RWPE2 (cell line): Measurements from ENCODE around the gene SMIM7.

ENCODE experiments used
- ATAC-seq: fragments of 200-7000 bp; cut with Tn5 transposase; 3 replicates; pipeline ENCODE4 v1.9.1; 2021; ENCODE audit warnings: low read depth
- DNase-seq: peaks from one replicate; pipeline ENCODE4 v3.0.0-alpha.2; 2020; ENCODE audit warnings: low spot score
- H3K27ac ChIP-seq: fragments of 450-650 bp; 2 replicates; pipeline ENCODE4 v1.5.1; 2017; ENCODE audit warnings: mild to moderate bottlenecking; ENCODE audit not compliant: poor library complexity, severe bottlenecking
- H3K27me3 ChIP-seq: fragments of 250-450 bp; sonication (Bioruptor Pico); 2 replicates; pipeline ENCODE4 v1.5.1; 2021; ENCODE audit warnings: mild to moderate bottlenecking, moderate library complexity; ENCODE audit not compliant: insufficient read depth, poor library complexity, severe bottlenecking
- H3K36me3 ChIP-seq: fragments of 250-450 bp; sonication (Bioruptor Pico); 2 replicates; pipeline ENCODE4 v1.5.1; 2020; ENCODE audit warnings: low read depth, mild to moderate bottlenecking, moderate library complexity
- H3K4me1 ChIP-seq: fragments of 250-450 bp; sonication (Bioruptor Pico); 2 replicates; pipeline ENCODE4 v1.5.1; 2021; ENCODE audit warnings: mild to moderate bottlenecking, moderate library complexity; ENCODE audit not compliant: insufficient read depth, poor library complexity, severe bottlenecking
- H3K4me3 ChIP-seq: fragments of 250-450 bp; sonication (Bioruptor Pico); 2 replicates; pipeline ENCODE4 v1.5.1; 2021; ENCODE audit warnings: mild to moderate bottlenecking, moderate library complexity; ENCODE audit not compliant: severe bottlenecking
- H3K9me3 ChIP-seq: fragments of 250-450 bp; sonication (Bioruptor Pico); 2 replicates; pipeline ENCODE4 v1.5.1; 2021; ENCODE audit warnings: mild to moderate bottlenecking, moderate library complexity; ENCODE audit not compliant: severe bottlenecking
- TF ChIP-seq, protein P1 (sequence below): fragments of 450-650 bp; IDR thresholded peaks from one replicate; pipeline ENCODE4 v1.5.1; 2017; ENCODE audit warnings: mild to moderate bottlenecking, moderate library complexity; ENCODE audit not compliant: poor library complexity, severe bottlenecking

SMIM7 gene

DNA sequence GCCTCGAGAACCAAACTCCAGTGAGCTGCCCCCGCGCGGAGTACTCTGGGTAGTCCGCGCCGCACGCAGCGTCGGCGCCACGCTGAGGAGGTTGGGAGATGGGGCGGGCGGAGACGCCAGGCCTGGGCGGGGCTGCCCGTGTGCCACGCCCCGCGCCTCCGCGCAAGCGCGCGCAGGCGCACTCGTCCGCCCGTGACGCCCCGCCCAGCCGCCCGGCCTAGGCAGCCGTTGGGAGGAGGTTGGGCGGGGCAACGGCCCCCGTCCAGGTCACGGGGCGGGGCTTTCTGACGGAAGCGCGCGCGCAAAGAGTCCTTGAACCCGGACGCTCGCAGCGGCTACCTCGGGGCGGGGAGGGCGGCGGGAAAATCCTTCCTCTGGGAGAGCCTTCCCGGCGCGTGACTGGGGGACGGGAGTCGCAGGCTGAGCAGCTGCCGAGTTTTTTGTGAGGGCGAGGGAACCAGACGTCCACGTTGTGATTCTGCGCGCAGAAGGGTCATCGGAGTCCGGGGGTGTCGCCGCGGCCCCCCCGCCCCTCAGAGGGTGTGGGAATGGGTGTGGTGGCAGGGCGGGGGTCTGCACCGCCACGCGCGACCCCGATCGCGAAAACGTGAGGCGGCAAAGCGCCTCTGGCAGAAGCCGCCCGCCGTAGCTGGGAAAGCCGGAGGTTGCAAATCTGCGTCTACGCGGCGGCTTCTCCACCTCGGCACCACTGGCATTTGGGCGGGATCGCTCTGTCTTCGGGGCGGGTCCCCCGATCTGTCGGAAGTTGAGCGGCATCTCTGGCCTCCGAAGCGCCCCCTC lies 31.6 kb downstream of the SMIM7 start, which contains the start of gene MED26:
TSS of gene MED26 (minus strand) at position 22 of the 801 bp plus-strand sequence. CDS start 261 bp downstream, outside the sequence.
- TF ChIP-seq, protein P1, sequence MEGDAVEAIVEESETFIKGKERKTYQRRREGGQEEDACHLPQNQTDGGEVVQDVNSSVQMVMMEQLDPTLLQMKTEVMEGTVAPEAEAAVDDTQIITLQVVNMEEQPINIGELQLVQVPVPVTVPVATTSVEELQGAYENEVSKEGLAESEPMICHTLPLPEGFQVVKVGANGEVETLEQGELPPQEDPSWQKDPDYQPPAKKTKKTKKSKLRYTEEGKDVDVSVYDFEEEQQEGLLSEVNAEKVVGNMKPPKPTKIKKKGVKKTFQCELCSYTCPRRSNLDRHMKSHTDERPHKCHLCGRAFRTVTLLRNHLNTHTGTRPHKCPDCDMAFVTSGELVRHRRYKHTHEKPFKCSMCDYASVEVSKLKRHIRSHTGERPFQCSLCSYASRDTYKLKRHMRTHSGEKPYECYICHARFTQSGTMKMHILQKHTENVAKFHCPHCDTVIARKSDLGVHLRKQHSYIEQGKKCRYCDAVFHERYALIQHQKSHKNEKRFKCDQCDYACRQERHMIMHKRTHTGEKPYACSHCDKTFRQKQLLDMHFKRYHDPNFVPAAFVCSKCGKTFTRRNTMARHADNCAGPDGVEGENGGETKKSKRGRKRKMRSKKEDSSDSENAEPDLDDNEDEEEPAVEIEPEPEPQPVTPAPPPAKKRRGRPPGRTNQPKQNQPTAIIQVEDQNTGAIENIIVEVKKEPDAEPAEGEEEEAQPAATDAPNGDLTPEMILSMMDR: no peak
- Histone ChIP-seq H3K27me3 (no peaks in the 10 kb centered on the region), H3K4me3 (peak within 1 kb of the TSS; percentile 73), H3K9me3 (no peaks in the 10 kb centered on the region), H3K4me1 (no peaks in the 10 kb centered on the region), H3K27ac (peak within 1 kb of the TSS; percentile 65), H3K36me3 (peaks cover 16% of the 10 kb centered on the region; the same call in 1 of the 2 replicates)
- ATAC-seq (peak; percentile 89), DNase-seq (peak; percentile 90)

DNA sequence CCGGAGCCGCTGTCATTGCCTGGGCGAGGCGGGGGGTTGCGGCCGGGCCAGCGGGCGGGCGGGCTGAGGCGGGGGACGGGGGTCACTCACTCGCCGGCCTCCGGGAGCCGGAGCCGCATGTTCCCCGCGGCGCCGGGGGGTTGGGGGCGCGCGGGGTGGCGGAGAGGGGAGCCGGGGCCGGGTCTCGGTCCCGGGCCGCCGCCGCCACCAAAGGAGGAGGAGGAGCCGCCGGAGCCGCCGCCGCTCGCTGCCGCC lies 32.1 kb downstream of the SMIM7 start:
- DNase-seq (no peak), ATAC-seq (no peak)
- Histone ChIP-seq H3K9me3 (no peaks in the 10 kb centered on the region), H3K4me3 (peak overlapping the region; percentile 73), H3K4me1 (no peaks in the 10 kb centered on the region), H3K36me3 (peaks cover 18% of the 10 kb centered on the region), H3K27ac (peak overlapping the region; percentile 46), H3K27me3 (no peaks in the 10 kb centered on the region)
- TF ChIP-seq, protein P1: no peak

DNA sequence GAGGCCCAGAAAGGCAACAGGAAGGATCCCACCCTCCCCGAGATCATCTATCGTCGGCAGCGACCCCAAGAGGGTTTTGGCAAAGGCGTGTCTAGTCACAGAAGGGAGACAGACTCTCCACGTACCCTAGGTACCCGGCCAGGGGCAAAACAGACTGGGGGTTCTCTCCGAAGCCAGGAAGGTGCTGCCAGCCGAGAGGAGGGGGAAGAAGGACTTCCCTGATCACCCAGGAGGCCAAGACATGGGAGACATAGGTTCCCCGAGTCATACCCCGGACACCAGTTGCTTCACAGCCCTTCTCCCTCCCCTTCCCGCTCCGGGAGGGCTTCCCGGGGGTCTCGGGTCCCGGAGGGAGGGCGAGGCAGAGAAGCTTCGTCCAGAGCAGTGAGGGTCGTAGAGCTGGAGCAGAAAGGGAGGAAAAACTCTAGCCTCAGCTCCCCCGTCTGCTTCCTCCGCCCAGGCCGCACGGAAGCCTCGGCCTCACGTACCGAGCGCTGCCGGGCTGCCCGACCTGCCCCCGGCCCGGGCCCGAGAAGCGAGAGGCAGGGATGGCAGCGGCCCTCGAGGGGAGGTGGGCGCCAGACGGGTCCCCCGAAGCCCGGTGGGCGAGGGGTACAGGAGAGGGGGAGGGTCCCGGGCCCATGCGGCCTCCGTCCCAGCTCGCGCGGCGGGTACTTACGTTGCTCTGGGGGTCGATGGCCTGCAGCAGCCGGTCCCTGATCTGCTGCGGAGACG lies 32.6 kb downstream of the SMIM7 start:
- TF ChIP-seq, protein P1: no peak
- Histone ChIP-seq H3K4me3 (peak overlapping the region; percentile 73), H3K27ac (peak overlapping the region; percentile 46), H3K9me3 (no peaks in the 10 kb centered on the region), H3K27me3 (no peaks in the 10 kb centered on the region), H3K36me3 (peaks cover 15% of the 10 kb centered on the region), H3K4me1 (no peaks in the 10 kb centered on the region)
- DNase-seq: no peak
- 0 out of 3 replicates have a peak, but pooled peaks have one; percentile 8 for ATAC-seq

DNA sequence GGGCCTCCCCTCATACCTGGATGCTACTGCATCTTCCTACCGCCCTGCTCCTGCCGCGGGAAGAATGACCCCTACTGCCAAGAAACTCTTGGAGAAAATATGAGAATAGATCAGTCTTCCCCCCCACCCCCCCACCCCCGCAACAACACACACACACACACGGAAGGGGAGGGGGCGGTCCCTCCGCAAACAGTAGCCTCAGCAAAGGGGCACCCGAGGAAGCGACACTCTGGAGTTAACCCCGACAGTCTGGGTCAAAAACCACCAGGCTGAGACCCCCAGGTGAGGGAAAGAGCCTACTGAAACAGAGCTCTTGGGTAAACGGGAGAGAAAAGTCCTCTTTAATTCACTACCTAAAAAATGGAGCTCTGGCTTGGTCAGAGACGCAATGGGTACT lies 33.1 kb downstream of the SMIM7 start:
- H3K36me3 ChIP-seq: peaks cover 15% of the 10 kb centered on the region
- H3K27ac ChIP-seq: peak overlapping the region; percentile 46
- TF ChIP-seq, protein P1: peak; percentile 18
- DNase-seq (no peak), ATAC-seq (no peak)
- H3K4me1 ChIP-seq: no peaks in the 10 kb centered on the region
- H3K9me3 ChIP-seq: no peaks in the 10 kb centered on the region
- no peaks in the 10 kb centered on the region for H3K27me3 ChIP-seq
- peak overlapping the region; percentile 73 for H3K4me3 ChIP-seq
